ENCODE measurements around the gene EFCAB8. TPM values are rescaled to one million over a fixed set of nuclear protein-coding genes. Genes with fewer than 3 reads are reported as not detected.

The EFCAB8 gene
- total RNA-seq, 2 experiments from 2014 or later: not detected

DNA sequence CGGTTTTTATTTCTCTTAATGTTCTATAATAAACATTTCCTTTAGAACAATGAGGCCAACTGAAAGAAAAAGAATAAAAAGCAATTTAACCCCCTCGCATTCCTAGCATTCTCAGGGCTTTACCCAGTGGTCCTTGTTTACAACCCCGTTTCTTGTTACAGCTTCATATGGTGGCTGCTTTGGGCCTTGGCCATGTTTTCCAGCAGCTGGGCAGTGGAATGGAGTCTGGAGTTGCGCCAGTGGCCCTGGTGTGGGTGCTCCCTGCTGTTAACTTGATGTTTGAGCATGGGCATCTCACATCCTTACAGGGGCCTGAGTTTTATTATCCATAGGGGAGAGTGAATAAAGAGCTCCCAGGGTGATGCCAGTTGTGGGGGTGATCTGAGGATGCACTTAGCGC lies 18.8 kb downstream of the EFCAB8 start:
- Histone ChIP-seq H3K4me1 (ENCODE audit: insufficient read depth, low read length, poor library complexity, severe bottlenecking) (no peaks in the 10 kb centered on the region), H3K9me3 (ENCODE audit: low read length) (no peaks in the 10 kb centered on the region), H2AFZ (ENCODE audit: low read length) (no peak overlapping the region), H4K20me1 (ENCODE audit: insufficient read depth, low read length) (no peaks in the 10 kb centered on the region), H3K27ac (ENCODE audit: low read depth, low read length, poor library complexity, severe bottlenecking) (no peak overlapping the region), H3K36me3 (ENCODE audit: insufficient read depth, low read length) (no peaks in the 10 kb centered on the region), H3K4me3 (ENCODE audit: low read depth, low read length, poor library complexity, severe bottlenecking) (no peak overlapping the region), H3K79me2 (ENCODE audit: insufficient read depth, low read depth, low read length) (no peaks in the 10 kb centered on the region), H3K4me2 (ENCODE audit: low read length) (no peak overlapping the region), H3K9me2 (ENCODE audit: insufficient read depth, low read length) (no peaks in the 10 kb centered on the region)
- CTCF ChIA-PET (ENCODE audit: unreplicated experiment): no interaction called here
- no peak for TF ChIP-seq EZH2phosphoT487 (IDR thresholded peaks at IDR 0.05; ENCODE audit: borderline replicate concordance, low read depth, low read length)
- TF ChIP-seq, protein P1, sequence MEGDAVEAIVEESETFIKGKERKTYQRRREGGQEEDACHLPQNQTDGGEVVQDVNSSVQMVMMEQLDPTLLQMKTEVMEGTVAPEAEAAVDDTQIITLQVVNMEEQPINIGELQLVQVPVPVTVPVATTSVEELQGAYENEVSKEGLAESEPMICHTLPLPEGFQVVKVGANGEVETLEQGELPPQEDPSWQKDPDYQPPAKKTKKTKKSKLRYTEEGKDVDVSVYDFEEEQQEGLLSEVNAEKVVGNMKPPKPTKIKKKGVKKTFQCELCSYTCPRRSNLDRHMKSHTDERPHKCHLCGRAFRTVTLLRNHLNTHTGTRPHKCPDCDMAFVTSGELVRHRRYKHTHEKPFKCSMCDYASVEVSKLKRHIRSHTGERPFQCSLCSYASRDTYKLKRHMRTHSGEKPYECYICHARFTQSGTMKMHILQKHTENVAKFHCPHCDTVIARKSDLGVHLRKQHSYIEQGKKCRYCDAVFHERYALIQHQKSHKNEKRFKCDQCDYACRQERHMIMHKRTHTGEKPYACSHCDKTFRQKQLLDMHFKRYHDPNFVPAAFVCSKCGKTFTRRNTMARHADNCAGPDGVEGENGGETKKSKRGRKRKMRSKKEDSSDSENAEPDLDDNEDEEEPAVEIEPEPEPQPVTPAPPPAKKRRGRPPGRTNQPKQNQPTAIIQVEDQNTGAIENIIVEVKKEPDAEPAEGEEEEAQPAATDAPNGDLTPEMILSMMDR (conservative IDR thresholded peaks at IDR 0.05; ENCODE audit: low read length): no peak
- POLR2A ChIA-PET: no interaction called here
- intact Hi-C loops (cut with micrococcal nuclease; ENCODE audit: unreplicated experiment): no loop called here
- no peak for DNase-seq (ENCODE audit: low spot score)
- BruUV-seq (replicated peaks): no TSS peak

DNA sequence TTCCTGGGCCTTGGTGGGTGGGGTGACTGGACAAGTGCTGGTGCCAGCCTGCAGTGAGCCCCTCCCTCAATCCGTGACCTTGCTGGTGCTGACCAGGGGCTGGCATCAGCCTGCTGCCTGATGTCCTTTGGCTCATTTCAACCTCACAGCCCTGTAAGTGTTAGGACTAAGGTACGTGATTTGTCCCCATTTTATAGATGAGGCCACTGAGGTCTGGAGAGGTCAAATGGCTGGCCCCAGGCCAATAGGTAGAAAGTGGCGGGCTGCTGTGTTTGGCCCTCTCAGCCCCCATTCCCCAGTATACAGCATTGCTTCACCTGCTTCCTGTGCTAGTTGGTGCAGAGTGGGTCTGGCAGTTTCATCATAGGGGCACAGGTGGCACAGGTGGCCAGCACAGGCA lies 20.1 kb downstream of the EFCAB8 start:
- ChIA-PET CTCF (ENCODE audit: unreplicated experiment) (no interaction called here), POLR2A (no interaction called here)
- Histone ChIP-seq H3K36me3 (ENCODE audit: insufficient read depth, low read length) (no peaks in the 10 kb centered on the region), H3K4me1 (ENCODE audit: insufficient read depth, low read length, poor library complexity, severe bottlenecking) (no peaks in the 10 kb centered on the region), H2AFZ (ENCODE audit: low read length) (no peak overlapping the region), H3K79me2 (ENCODE audit: insufficient read depth, low read depth, low read length) (no peaks in the 10 kb centered on the region), H3K4me2 (ENCODE audit: low read length) (no peak overlapping the region), H3K9me2 (ENCODE audit: insufficient read depth, low read length) (no peaks in the 10 kb centered on the region), H3K9me3 (ENCODE audit: low read length) (no peaks in the 10 kb centered on the region), H4K20me1 (ENCODE audit: insufficient read depth, low read length) (no peaks in the 10 kb centered on the region), H3K4me3 (ENCODE audit: low read depth, low read length, poor library complexity, severe bottlenecking) (no peak overlapping the region), H3K27ac (ENCODE audit: low read depth, low read length, poor library complexity, severe bottlenecking) (no peak overlapping the region)
- no TSS peak for BruUV-seq (replicated peaks)
- TF ChIP-seq, protein P1 (conservative IDR thresholded peaks at IDR 0.05; ENCODE audit: low read length): no peak
- intact Hi-C loops (cut with micrococcal nuclease; ENCODE audit: unreplicated experiment): no loop called here
- no peak for DNase-seq (ENCODE audit: low spot score)

DNA sequence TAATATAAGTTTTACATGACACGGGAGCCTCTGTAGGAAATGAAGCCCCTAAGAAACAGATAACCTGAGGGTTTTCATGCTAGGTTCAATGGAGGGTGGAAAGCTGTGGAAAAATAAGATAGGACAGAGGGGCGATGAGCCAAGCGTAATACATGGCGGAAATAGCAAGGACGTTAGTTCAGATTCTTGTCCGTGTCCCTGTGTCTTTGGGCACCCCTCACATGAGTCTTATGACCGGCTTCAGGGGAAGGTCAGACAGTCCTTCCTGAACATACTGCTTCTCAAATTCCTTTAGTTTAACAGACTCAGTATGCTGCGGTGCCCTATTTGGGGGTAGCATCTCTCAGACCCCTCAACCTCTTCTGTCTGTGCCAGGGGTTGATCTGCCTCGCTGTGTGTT lies 20.8 kb downstream of the EFCAB8 start:
- no peak for TF ChIP-seq EZH2phosphoT487 (IDR thresholded peaks at IDR 0.05; ENCODE audit: borderline replicate concordance, low read depth, low read length)
- TF ChIP-seq, protein P1 (conservative IDR thresholded peaks at IDR 0.05; ENCODE audit: low read length): no peak
- no peak overlapping the region for H2AFZ ChIP-seq (ENCODE audit: low read length)
- H3K4me3 ChIP-seq (ENCODE audit: low read depth, low read length, poor library complexity, severe bottlenecking): no peak overlapping the region
- CTCF ChIA-PET (ENCODE audit: unreplicated experiment): no interaction called here
- H4K20me1 ChIP-seq (ENCODE audit: insufficient read depth, low read length): no peaks in the 10 kb centered on the region
- intact Hi-C loops (cut with micrococcal nuclease; ENCODE audit: unreplicated experiment): no loop called here
- no peaks in the 10 kb centered on the region for H3K9me2 ChIP-seq (ENCODE audit: insufficient read depth, low read length)
- BruUV-seq (replicated peaks): no TSS peak
- no peaks in the 10 kb centered on the region for H3K4me1 ChIP-seq (ENCODE audit: insufficient read depth, low read length, poor library complexity, severe bottlenecking)
- H3K79me2 ChIP-seq (ENCODE audit: insufficient read depth, low read depth, low read length): no peaks in the 10 kb centered on the region
- H3K9me3 ChIP-seq (ENCODE audit: low read length): no peaks in the 10 kb centered on the region
- H3K4me2 ChIP-seq (ENCODE audit: low read length): no peak overlapping the region
- POLR2A ChIA-PET: no interaction called here
- no peak overlapping the region for H3K27ac ChIP-seq (ENCODE audit: low read depth, low read length, poor library complexity, severe bottlenecking)
- no peak for DNase-seq (ENCODE audit: low spot score)
- no peaks in the 10 kb centered on the region for H3K36me3 ChIP-seq (ENCODE audit: insufficient read depth, low read length)

All from OCI-LY7 (cell line).